ENCODE data around the gene MAP4K4.

DNA sequence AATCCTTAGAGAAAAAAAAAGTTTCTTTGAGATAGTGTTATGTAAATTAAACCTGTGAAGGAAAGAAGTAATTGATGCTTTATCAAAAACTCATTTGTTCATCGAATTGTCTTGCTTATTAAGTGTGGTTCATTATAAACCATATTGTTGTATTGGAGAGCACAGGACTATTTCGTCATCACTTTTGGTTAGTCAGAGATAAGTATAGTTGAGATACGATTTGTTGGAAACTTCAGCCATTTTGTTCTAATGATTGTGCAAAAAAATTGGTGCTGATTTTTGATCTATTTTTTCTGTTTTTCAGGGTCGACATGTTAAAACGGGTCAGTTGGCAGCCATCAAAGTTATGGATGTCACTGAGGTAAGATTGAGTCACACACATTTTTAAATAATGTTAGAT, 92.9 kb downstream of the MAP4K4 start:
- TF ChIP-seq POLR2A (IDR thresholded peaks at IDR 0.05): no peak
- TF ChIP-seq, protein P1, sequence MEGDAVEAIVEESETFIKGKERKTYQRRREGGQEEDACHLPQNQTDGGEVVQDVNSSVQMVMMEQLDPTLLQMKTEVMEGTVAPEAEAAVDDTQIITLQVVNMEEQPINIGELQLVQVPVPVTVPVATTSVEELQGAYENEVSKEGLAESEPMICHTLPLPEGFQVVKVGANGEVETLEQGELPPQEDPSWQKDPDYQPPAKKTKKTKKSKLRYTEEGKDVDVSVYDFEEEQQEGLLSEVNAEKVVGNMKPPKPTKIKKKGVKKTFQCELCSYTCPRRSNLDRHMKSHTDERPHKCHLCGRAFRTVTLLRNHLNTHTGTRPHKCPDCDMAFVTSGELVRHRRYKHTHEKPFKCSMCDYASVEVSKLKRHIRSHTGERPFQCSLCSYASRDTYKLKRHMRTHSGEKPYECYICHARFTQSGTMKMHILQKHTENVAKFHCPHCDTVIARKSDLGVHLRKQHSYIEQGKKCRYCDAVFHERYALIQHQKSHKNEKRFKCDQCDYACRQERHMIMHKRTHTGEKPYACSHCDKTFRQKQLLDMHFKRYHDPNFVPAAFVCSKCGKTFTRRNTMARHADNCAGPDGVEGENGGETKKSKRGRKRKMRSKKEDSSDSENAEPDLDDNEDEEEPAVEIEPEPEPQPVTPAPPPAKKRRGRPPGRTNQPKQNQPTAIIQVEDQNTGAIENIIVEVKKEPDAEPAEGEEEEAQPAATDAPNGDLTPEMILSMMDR (IDR thresholded peaks at IDR 0.05): no peak

Data from lower leg skin (tissue), 3 donors.